NCI-H510A (cell line): Measurements from ENCODE around the gene SAP25.
"Not testable (repeated sequence)": the region's sequence is repeated elsewhere in the genome, so short reads cannot be mapped to it uniquely, and the experiment has no call there.

Source experiments
- DNase-seq: peaks from one replicate; lab custom pipeline; 2025; lab: John Stamatoyannopoulos, UW

The SAP25 gene

DNA sequence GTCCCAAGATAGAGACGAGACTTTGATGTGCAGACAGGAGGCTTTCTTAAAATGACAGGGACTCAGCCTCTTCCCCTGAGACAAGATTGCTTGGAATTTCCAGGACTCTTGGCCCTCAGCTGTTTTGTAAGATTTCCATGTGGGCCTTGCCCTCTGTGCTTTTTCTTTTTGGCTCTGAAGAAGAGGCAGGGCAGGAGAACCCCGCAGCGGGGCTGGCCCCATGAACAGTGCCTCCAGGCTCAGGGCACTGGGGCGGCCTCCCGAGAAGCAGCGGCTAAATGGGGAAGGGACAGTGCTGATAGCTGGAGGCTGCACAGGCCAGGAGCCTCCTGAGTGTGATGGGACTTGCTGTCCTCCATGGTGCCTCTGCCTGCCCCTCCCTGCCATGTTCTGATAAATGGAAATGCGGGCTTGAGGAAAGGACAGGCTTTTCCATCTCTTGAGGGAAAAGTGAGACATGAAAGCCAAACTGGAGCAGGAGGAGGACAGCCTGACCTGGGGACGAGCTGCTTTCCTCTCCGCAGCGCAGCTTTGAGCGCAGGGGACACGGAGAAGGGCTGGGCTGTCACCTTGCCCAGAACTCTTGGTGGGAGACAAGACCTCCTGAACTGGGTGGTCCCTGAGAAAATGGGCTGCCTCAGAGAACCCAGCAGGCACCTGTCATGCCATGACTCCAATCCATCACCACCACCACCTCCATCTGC is 12.1 kb downstream of the SAP25 start:
- no peak for DNase-seq

DNA sequence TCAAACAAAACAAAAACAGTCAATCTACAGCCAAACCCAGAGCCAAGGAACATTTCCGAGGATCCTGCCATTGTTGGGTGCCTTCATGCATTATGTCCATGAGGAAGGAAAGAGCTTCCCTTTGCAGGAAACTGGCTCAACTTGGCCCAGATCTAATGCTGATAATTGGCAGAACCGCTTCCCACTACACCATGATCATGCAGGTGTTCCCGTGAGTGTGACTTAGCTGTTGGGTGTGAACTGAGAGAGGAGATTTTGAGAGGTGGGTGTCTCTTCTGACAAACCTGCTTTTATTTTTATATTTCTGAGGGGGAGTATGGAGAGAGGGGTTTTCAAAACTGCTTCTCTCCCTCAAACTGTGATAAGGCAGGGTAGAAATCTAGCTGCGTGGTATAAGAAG is 14.6 kb downstream of the SAP25 start:
- DNase-seq = no peak

DNA sequence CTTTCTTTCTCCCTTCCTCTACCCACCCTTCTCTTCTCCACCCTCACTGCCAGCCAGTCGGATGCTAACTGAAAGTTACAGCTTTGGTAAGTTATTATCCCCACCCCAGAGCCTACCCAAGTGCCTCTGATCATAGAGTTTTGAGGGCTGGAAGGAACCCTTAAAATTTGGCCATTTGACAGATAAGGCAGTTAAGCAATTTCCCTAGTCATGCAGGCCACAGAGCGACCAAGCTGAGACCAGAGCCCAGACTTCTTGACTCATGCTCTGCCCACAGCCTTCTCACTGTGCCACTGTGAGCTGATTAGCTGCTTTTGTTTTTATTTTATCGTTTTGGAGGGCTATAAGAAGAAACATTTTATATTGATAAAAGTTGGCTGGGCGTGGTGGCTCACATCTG is 17.2 kb downstream of the SAP25 start:
- DNase-seq = no peak

DNA sequence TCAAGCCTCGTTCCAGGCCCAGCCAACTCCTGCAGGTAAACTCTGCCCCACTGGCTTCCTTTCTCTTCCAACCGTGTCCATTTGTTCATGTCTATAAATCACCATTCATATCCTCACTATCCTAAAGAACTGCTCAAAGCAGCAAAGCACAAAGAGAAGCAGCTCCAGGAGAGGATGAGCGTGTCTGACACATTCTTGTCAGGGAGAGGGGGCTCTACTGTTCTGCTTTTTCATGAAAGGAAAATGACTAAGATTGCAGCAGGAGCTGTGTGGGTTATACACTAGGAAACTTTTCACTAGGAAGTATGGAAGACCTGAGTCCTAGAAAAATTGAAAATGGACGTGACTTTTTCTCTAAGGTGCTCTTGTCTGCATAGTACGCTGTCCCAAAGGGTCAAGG is 18.0 kb downstream of the SAP25 start:
- no peak for DNase-seq

DNA sequence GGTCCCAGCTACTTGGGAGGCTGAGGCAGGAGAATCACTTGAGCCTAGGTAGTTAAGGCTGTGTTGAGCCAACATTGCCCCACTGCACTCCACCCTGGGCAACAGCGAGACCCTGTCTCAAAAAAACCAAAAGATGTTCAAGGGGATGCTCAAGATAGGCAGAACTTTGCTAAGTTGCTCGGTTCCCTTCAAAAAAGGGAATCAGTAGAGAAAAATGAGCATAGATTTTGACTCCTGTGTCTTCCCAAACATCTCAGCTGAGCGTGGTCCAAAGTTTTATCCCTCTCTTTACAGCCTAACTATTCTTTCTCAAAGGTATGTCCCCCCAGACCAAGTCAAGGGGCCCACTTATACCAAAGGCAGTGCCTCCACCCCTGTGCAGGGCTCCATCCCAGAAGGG is 20.7 kb downstream of the SAP25 start:
- DNase-seq = no peak

DNA sequence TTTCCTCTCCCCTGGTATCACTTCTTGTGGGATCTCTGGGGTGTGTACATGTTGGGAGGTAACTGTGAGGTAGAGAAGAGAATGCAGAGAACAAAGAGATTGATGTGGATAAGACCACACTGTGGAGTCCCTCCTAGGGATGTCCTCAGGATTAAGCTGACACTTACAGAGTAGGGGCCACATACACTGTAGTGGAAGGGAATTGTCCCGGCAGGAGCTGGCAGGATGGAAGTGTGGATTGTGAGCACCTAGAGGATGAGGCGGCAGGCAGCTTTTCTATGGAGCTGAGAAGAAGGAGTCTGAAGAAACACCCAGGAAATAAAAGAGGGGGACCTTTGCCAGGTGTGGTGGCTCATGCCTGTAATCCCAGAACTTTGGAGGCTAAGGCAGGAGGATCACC is 21.2 kb downstream of the SAP25 start:
- DNase-seq = no peak

DNA sequence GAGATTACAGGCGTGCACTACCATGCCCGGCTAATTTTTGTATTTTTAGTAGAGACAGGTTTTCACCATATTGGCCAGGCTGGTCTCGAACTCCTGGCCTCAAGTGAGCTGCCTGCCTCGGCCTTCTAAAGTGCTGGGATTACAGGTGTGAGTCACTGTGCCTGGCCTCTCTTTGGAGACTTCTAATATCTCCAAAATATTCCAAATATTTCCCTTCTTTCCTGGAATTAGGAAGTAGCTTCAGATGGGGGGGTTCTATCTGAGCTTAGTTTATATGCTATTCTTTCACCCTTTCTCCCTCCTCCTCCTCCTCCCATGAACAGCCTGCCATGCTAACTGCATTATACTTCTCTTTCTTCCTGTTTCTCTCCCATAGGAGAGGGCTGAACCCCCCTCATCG is 25.3 kb downstream of the SAP25 start:
- DNase-seq = not testable (repeated sequence)

DNA sequence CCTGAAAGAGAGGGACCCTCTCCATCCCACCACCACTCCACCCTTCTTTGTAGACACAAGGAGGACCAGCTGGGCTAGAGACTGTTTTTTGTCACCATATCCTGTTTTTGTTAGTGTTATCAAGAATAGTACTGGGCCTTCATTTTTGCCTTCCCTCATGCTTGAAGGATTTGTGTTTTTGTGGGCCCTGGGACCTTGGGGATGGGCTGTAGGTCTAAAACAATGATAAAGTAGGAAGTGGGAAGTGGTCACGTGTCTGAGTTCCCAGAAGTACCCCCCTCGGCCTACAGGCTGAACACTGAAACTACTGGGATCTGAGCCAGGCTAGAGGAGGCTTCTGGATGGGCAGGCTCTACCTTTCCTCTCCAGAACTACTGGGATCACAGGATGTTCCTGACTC is 25.8 kb downstream of the SAP25 start:
- DNase-seq = no peak

DNA sequence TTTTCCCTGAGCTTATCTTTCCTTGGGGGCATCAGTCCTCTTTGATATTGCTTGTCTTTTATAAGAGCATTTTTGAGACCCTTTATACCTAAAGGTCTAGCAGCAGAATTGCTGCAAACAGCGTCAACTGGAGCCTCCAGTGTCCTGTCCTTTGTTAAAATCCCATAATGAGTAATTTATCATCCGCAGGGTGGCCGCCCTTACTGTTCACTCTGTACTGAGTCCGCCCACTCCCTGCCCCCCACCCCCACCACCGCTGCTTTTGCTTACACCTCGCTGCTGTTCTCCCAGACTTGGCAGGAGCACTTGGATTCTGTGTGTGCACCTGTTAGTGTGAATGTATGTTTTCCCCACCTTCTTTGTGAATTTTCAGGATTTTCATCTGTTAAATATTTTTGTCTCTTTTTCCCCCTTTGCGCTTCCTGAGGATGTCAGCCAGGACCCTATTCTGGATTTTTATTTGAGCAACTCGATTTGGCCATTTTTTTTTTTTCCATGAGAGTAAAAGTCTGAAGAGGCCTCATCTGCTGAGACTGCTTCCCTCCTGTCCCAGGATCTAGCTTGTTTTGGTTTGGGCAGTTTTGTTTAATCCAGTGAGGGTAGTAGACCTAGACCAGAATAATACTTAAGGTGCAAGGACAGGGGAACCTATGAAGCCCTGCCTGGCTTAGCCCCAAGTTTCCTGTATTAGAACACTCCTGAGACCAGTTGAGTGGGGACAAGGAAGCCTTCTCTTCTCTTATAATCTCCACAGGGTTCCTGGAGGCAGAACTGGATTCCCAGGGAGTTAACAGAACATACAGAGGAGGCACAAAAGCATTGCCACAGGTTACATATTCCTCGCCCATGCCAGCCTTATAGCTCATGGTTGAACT is 26.5 kb downstream of the SAP25 start:
- DNase-seq = no peak

DNA sequence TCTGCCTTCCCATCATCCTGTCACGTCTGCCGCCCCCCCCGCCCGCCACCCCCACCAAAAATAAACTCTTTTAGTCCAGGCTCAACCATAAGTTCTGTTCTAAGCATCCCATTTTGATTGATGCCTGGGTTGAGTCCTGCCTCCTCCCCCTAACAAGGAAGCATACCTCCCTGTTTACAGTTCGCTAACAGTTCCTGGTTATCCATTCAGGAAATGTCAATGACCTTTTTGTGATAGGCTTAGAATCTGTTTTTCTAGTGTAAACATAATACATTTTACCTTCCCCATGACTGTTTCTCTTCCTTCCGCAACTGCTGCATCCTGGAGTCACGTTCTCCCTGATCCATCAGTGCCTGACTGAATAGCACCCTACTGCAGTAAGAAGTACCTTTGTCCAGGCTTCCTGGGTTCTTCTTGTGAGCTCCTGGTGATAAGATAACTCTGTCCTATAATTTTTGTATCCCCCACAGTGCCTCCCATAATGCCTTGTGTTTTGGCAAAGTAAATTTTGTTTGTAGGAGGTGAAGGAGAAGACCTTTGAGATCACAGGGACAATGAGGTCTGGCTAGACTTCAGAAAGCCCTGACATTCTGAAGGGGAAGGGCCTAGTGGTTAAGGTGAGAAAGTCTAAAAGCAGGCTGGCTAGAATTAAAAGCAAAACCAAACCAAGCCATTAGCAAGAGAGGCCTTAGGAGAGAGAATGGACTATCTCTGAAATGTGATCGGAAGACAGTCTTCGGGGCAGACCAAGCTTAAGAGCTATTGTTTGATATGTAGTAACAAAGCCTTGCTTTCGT is 27.4 kb downstream of the SAP25 start:
- DNase-seq = no peak

DNA sequence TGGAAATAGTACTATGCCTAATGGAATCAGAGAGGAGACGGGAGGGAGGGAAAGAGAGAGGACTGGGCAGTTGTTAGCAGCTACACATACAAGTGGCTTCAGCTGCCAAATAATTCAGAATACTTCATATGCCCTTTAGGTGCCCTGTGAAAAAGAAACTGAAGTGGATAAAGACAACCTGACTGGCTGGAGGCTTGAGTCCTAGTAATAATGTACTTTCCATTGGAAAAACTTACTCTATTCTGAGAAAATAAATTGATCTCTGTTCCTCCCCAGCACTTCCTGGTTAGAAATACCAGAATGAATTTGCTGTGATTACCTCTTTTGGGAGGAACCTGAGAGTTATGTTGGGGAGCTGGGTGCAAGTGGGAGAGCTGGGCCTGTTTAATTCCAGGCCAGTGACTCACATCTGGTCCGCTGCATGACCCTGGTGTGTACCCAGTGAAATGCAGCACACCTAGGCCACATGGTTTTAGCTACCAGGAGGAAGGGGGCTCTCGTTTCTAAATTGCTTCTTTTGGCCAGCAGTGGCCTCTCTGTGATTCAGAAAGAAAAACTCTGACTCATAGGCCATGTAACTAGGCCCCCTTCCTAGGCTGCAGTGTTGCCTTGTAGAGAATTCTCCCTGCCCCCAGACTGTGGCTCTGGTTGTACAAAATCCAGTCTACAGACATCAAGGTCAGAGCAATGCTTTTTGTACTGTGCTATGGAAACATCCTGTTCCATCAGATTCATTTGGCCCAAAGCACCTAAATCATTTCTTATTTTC is 28.2 kb downstream of the SAP25 start:
- no peak for DNase-seq

DNA sequence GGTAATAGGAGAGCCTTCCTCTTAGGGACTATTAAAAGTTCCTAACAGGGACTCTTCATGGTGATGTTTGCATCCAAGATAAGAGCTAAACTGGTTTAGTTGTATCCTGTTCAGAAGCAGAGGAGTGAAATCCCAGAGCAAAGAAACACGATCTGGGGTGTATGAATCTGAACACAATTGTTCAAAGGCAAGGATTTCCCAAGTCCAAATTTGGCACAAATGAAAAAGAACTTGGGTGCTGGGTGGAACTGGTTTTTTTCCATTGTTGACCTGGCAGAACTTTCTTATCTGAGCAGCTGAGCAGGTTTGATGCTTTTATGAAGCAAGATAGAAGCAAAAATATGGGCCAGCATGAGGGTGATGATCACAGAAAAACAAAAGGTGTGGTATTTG is 28.7 kb downstream of the SAP25 start:
- DNase-seq = no peak

DNA sequence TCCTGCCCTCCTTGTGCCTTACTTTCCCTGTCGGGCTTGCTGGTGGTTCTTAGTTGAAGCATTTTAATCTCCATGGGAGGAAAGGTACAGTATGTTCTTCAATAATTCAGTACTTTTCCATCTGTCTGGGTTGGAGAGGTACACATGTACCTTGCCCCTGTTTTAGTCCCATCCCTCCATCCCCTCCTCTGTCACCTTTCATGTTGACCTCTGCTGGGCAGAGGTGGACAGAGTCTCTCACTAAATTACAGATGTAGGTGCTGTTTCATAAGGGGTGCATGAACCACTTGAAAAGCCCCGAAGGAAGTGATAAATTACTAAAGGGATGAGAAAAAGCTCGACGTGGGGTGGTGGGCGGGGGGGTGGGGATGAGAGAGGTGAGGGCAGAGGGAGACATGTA is 29.3 kb downstream of the SAP25 start:
- no peak for DNase-seq

DNA sequence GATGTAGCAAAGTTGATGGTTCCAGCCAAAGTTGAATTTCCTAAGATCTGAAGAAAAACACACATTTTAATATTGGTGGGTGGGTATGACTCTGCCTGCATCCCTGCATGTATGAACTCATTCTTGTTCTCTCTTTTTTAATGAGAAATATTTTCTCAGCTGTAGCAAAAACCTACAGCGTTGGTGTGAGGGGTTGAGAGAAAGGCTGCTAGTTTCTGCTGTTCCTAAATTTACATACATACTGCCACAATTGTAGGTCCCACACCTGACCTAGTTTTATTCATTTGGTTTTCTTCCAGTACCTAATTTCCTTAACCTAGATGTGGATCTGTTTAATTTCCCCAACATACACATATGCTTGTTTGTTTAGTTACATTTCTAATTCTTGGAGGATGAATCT is 30.1 kb downstream of the SAP25 start:
- DNase-seq = no peak

DNA sequence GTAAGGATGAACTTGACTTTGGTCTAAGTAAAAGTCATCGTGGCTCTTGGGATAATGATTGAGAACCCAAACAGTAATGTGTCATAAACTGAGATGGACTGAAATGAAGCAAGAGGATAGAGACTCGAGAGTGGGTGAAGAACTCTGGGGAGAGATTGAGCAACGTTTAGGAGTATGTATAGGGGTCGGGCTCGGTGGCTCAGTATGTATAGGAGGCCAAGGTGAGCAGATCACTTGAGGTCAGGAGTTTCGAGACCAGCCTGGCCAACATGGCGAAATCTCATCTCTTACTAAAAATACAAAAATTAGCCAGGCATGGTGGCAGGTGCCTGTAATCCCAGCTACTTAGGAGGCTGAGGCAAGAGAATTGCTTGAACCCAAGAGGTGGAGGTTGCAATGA is 32.4 kb downstream of the SAP25 start:
- not testable (repeated sequence) for DNase-seq

DNA sequence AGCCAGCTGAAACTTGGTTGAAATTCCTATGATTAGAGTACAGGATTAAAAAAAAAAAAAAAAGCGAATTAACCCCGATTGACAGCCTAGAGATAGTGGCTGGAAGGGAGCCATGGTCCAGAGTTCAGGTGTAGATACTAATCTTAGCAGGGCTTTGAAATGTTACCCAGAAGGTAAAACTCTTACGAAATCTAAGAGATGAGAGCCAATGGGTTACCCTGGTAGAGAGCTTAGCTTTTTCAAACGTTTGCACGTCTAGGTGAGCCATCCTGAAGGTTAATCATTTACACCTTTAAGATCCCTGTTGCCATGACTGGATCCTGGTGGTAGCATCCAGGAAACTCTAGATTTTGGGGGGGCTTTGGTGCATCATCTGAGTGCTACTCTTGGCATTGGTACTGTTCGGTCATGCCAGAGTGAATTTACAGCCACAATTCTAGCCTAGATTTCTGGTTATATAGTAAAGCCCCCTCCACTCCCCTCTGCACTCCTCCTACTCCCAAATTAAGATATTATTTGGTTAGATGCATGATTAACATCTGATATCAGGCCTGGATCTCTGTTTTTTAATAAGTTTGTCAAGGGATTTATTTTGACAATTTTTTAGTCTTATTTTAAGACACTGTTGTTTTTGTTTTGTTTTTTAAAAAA is 33.5 kb downstream of the SAP25 start:
- DNase-seq = no peak

DNA sequence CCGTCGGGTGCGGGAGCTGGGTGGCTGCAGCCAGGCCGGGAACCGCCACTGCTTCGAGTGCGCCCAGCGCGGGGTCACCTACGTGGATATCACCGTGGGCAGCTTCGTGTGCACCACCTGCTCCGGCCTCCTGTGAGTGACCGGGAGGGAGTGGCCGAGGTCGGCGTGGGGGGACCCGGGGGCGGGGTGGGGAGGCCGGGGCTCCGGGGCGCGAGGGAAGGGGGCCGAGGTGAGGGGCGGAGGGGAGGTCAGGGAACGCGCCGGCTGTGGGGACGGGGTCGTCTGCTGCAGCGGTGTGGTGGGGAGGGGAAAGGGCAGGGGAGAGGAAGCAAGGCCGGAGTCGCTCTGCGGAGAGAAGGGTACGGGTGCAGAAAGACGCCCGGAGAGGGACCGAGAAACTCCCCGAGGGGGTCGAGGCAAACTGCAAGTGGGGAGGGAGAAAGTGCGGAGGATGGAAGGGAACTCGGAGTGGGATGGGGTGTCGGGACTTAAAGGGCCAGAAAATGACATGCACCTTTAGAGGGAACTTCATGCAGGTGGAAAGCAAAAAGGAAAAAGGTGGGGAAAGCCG is 34.2 kb downstream of the SAP25 start:
- no peak for DNase-seq

DNA sequence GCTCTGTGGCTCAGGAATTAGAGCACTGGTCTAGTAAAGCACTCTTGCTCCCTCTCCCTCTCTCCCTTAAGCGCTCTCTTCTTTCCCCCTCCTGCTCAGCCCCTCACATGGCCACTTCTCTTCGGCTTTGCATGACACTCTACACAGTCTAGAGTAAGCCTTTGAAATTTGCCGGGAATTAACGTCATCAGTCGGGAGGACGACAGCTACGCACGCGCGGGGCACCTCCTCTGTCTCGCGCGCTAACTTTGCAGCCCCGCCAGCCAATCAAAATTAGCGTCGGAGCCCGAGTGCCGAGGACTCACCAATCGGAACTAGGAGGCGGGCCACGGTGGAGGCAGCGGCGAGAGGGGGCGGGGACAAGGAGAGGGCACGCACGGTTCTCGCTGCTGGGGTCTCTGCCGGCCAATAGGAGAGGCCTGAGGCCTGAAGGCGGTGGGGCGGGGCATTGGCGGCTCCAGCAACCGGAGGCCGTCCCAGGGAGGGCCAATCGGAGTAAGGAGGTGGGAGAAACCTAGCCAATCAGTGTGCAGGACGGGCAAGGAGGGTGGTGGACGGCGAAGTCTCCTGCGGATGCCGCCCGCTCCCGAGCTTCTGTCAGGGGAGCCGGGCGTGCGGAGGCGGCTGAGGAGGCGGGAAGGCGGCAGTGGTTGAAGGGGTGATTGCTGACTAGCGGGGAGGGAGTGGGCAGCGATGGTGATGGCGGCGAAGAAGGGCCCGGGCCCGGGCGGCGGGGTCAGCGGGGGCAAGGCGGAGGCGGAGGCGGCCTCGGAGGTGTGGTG is 34.9 kb downstream of the SAP25 start, which contains the start of gene AGFG2:
Gene AGFG2, plus strand, starts transcription at position 550 of the 782 bp plus-strand sequence. Its CDS starts 144 bp downstream, at position 694.
- DNase-seq = peak; percentile 95

DNA sequence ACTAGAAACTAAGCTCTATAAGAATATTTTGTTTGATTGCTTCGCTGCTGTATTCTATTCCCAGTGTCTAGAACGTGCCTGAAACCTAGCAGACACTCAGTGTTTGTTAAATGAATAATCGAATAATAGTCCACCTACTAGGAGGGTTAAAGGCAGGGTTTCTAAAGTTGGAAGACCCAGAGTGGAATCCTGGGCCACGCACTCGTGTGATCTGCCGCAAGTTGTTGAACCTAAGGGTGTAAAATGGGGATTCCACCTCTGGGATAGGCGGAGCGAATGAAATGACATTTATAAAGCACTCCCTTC is 35.4 kb downstream of the SAP25 start:
- DNase-seq = no peak

DNA sequence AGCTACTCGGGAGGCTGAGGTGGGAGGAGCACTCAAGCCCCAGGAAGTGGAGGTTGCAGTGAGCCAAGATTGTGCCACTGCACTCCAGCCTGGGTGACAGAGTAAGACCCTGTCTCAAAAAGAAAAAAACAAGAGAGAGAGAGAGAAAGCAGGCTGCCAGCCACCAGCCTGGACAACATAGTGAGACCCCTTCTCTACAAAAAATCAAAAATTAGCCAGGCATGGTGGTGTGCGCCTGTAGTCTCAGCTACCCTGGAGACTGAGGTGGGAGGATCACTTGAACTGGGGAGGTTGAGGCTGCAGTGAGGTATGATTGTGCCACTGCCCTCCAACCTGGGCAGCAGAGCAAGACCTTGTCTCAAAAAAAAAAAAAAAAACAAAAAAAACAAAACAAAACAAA is 37.0 kb downstream of the SAP25 start:
- not testable (repeated sequence) for DNase-seq
